SK-N-SH (cell line): ENCODE measurements around the gene SGTA. TPM values are rescaled to one million over a fixed set of nuclear protein-coding genes. Genes with fewer than 3 reads are reported as not detected.

Experiments used
- CTCF ChIA-PET: fragments of 300-600, 350-600 bp; formaldehyde crosslinking; extraction: SDS; loops from one replicate; lab custom pipeline; 2021; lab: Yijun Ruan, JAX
- POLR2A ChIA-PET: fragments of 350-600 bp; sonication (Branson Sonifier 250); formaldehyde crosslinking; extraction: SDS; loops from one replicate; lab custom pipeline; 2020; ENCODE audit warnings: antibody characterized with exemption, inconsistent platforms; lab: Yijun Ruan, JAX
- DNase-seq: peaks from one replicate; pipeline ENCODE4 v3.0.0; 2012
- H2AFZ ChIP-seq: fragments of 200-600 bp; sonication (generic); 2 replicates; pipeline ENCODE4 v1.8.1; 2016; ENCODE audit warnings: antibody characterized with exemption, mild to moderate bottlenecking, low read depth
- H3F3A ChIP-seq: fragments of 200-600 bp; sonication (generic); replicated peaks from 2 replicates; pipeline ENCODE3; 2016; ENCODE audit warnings: antibody characterized with exemption, mild to moderate bottlenecking; ENCODE audit not compliant: insufficient read depth
- H3K27ac ChIP-seq, 2 experiments: fragments of 200-500 bp in 1 of 2; fragments of 200-600 bp in 1 of 2; sonication (Bioruptor generic) in 1 of 2; sonication (generic), shearing (Covaris generic) in 1 of 2; 2 replicates each; pipeline versions ENCODE4 v1.5.1 to v1.6.1; 2014 to 2016; ENCODE audit warnings: low read depth in 2 of 2, inconsistent platforms in 1 of 2, low read length in 1 of 2, mild to moderate bottlenecking in 1 of 2, mixed read lengths in 1 of 2
- H3K27me3 ChIP-seq: fragments of 200-600 bp; sonication (generic), shearing (Covaris generic); 2 replicates; pipeline ENCODE4 v1.6.1; 2016; ENCODE audit warnings: mixed run types; ENCODE audit not compliant: insufficient read depth
- H3K36me3 ChIP-seq, 2 experiments: fragments of 200-500 bp in 1 of 2; fragments of 200-600 bp in 1 of 2; sonication (Bioruptor generic) in 1 of 2; sonication (generic) in 1 of 2; replicated peaks in 1 of 2; 2 replicates each; pipeline versions ENCODE3 to v1.5.1; 2014 to 2016; ENCODE audit warnings: low read length in 1 of 2, mild to moderate bottlenecking in 1 of 2; ENCODE audit not compliant: insufficient read depth in 2 of 2, control insufficient read depth in 1 of 2
- H3K4me1 ChIP-seq, 2 experiments: fragments of 200-500 bp in 1 of 2; fragments of 200-600 bp in 1 of 2; sonication (Bioruptor generic) in 1 of 2; sonication (generic), shearing (Covaris generic) in 1 of 2; 2 replicates each; pipeline versions ENCODE4 v1.5.1 to v1.6.1; 2014 to 2016; ENCODE audit warnings: low read depth in 1 of 2, low read length in 1 of 2, mixed run types in 1 of 2; ENCODE audit not compliant: insufficient read depth in 2 of 2, control insufficient read depth in 1 of 2
- H3K4me2 ChIP-seq: fragments of 200-600 bp; sonication (generic), shearing (Covaris generic); 2 replicates; pipeline ENCODE4 v1.6.1; 2017; ENCODE audit warnings: mixed run types
- H3K4me3 ChIP-seq, 2 experiments: fragments of 200-500 bp in 1 of 2; fragments of 200-600 bp in 1 of 2; sonication (Bioruptor generic) in 1 of 2; sonication (generic), shearing (Covaris generic) in 1 of 2; 2 replicates each; pipeline versions ENCODE4 v1.5.1 to v1.8.1; 2014 to 2016; ENCODE audit warnings: low read depth in 2 of 2, inconsistent platforms in 1 of 2, low read length in 1 of 2, mild to moderate bottlenecking in 1 of 2, mixed read lengths in 1 of 2, moderate library complexity in 1 of 2
- H3K79me2 ChIP-seq: fragments of 200-600 bp; sonication (generic); 2 replicates; pipeline ENCODE4 v1.8.1; 2017; ENCODE audit warnings: mild to moderate bottlenecking; ENCODE audit not compliant: insufficient read depth
- H3K9ac ChIP-seq: fragments of 200-600 bp; sonication (generic); 2 replicates; pipeline ENCODE4 v1.6.1; 2017; ENCODE audit warnings: mixed run types
- H3K9me2 ChIP-seq: fragments of 200-600 bp; sonication (generic); 2 replicates; pipeline ENCODE4 v1.6.1; 2017; ENCODE audit warnings: mixed run types
- H3K9me3 ChIP-seq: fragments of 200-600 bp; sonication (generic); 2 replicates; pipeline ENCODE4 v1.6.1; 2017; ENCODE audit warnings: mixed run types, mild to moderate bottlenecking, moderate library complexity
- H4K20me1 ChIP-seq: fragments of 200-600 bp; sonication (generic); 2 replicates; pipeline ENCODE4 v1.6.1; 2017; ENCODE audit warnings: mild to moderate bottlenecking, mixed run types; ENCODE audit not compliant: insufficient read depth
- CHD2 ChIP-seq: fragments of 150-350 bp; IDR thresholded peaks from 2 replicates; pipeline ENCODE4 v1.6.1; 2018; ENCODE audit warnings: low read length; ENCODE audit not compliant: partially characterized antibody
- ELF1 ChIP-seq: IDR thresholded peaks from 2 replicates; pipeline ENCODE4 v1.4.0; 2012
- EP300 ChIP-seq, 2 experiments: IDR thresholded peaks; 2 replicates each; pipeline versions ENCODE4 v1.4.0 to v1.6.1; 2012; ENCODE audit warnings: borderline replicate concordance in 1 of 2, low read depth in 1 of 2, low read length in 1 of 2
- FOSL2 ChIP-seq: IDR thresholded peaks from 2 replicates; pipeline ENCODE4 v1.4.0; 2012; ENCODE audit warnings: low read depth, mild to moderate bottlenecking, moderate library complexity, borderline replicate concordance
- GABPA ChIP-seq: IDR thresholded peaks from 2 replicates; pipeline ENCODE4 v1.4.0; 2012; ENCODE audit warnings: low read depth, mild to moderate bottlenecking
- GATA2 ChIP-seq: sonication (generic); formaldehyde crosslinking; IDR thresholded peaks from 2 replicates; pipeline ENCODE4 v1.5.0; 2020; ENCODE audit warnings: mild to moderate bottlenecking, missing genetic modification reagents
- MXI1 ChIP-seq: IDR thresholded peaks from 2 replicates; pipeline ENCODE4 v1.6.1; 2012; ENCODE audit warnings: mild to moderate bottlenecking, low read depth, low read length, improper control_type of control experiment
- NFIC ChIP-seq: IDR thresholded peaks from 2 replicates; pipeline ENCODE4 v1.4.0; 2012; ENCODE audit warnings: borderline replicate concordance
- POLR2AphosphoS5 ChIP-seq: IDR thresholded peaks from 2 replicates; pipeline ENCODE4 v1.6.1; 2012; ENCODE audit warnings: low read depth, low read length
- RAD21 ChIP-seq: IDR thresholded peaks from 2 replicates; pipeline ENCODE4 v1.6.1; 2012; ENCODE audit warnings: mild to moderate bottlenecking, low read length
- TAF1 ChIP-seq: IDR thresholded peaks from 2 replicates; pipeline ENCODE4 v1.6.1; 2012; ENCODE audit warnings: low read depth, mild to moderate bottlenecking, low read length, moderate library complexity, borderline replicate concordance
- YY1 ChIP-seq: IDR thresholded peaks from 2 replicates; pipeline ENCODE4 v1.4.0; 2012; ENCODE audit warnings: low read depth, mild to moderate bottlenecking
- WGBS: methylation state at CpG from one replicate; pipeline ENCODE4 v1.1.6; 2017; ENCODE audit warnings: low lambda C conversion rate; 5-methylcytosine and 5-hydroxymethylcytosine counted together
- polyA plus RNA-seq, 3 experiments: library from polyadenylated mRNA; depleted of rRNA; stranded (reverse); fragments of >200 nt; gene quantifications; 2 replicates each; pipeline ENCODE4 v1.2.3, GENCODE V29; 2012
- TF ChIP-seq, protein P1 (sequence below): fragments of 200-600 bp; sonication (generic); IDR thresholded peaks from 2 replicates; pipeline ENCODE4 v1.6.1; 2017; ENCODE audit warnings: antibody characterized with exemption, mild to moderate bottlenecking, moderate library complexity
- TF ChIP-seq, protein P2 (sequence below): IDR thresholded peaks from 2 replicates; pipeline ENCODE4 v1.6.1; 2012; ENCODE audit warnings: mild to moderate bottlenecking, low read depth, low read length, moderate library complexity
- TF ChIP-seq, protein P3 (sequence below): IDR thresholded peaks from 2 replicates; pipeline ENCODE4 v1.4.0; 2012; ENCODE audit warnings: low read depth, borderline replicate concordance
- TF ChIP-seq, protein P4 (sequence below): IDR thresholded peaks from 2 replicates; pipeline ENCODE4; 2012
- TF ChIP-seq, protein P5 (sequence below): fragments of 150-350 bp; IDR thresholded peaks from 2 replicates; pipeline ENCODE4 v1.6.1; 2016; ENCODE audit warnings: mild to moderate bottlenecking, low read depth, low read length

SGTA gene
- polyA plus RNA-seq, 1 of the 3 experiments (the other 2 are of a cell fraction), result 78.4 TPM

DNA sequence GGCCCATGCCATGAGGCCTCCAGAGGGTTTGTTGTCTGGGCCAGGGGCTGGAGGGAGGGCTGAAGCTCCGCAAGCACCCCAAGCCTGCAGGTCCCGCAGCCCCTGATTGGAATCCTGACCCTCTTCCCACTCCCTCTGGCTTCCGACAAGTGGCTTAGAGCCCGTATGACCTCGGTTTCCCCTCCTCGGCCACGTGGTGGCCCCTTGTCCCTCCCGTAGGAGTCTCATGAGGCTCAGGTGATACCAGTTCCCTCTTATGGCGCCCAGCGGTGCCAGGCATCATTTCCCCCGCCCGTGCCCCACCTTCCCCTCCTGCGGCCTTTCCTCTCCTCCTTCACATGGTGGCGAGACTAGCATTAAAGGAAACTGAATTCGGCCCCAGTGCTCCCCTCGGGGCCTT, 8.4 kb upstream of the SGTA start:
- CTCF ChIA-PET, result no interaction called here
- H3K36me3 ChIP-seq, result peaks cover 11 to 27% of the 10 kb centered on the region in 2 experiments
- H3K4me2 ChIP-seq, result no peak overlapping the region
- H3K9me2 ChIP-seq, result no peaks in the 10 kb centered on the region
- no peaks in the 10 kb centered on the region; the same call in 1 of the 2 replicates for H4K20me1 ChIP-seq
- H3K27ac ChIP-seq, result no peak overlapping the region
- no peak overlapping the region for H3K9ac ChIP-seq
- no peaks in the 10 kb centered on the region for H3K9me3 ChIP-seq
- TF ChIP-seq YY1 (no peak), TAF1 (no peak)
- TF ChIP-seq, protein P1, sequence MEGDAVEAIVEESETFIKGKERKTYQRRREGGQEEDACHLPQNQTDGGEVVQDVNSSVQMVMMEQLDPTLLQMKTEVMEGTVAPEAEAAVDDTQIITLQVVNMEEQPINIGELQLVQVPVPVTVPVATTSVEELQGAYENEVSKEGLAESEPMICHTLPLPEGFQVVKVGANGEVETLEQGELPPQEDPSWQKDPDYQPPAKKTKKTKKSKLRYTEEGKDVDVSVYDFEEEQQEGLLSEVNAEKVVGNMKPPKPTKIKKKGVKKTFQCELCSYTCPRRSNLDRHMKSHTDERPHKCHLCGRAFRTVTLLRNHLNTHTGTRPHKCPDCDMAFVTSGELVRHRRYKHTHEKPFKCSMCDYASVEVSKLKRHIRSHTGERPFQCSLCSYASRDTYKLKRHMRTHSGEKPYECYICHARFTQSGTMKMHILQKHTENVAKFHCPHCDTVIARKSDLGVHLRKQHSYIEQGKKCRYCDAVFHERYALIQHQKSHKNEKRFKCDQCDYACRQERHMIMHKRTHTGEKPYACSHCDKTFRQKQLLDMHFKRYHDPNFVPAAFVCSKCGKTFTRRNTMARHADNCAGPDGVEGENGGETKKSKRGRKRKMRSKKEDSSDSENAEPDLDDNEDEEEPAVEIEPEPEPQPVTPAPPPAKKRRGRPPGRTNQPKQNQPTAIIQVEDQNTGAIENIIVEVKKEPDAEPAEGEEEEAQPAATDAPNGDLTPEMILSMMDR, result no peak
- TF ChIP-seq, all 33 proteins: peak for 0
- Histone ChIP-seq H2AFZ (no peak overlapping the region), H3K27me3 (no peaks in the 10 kb centered on the region), H3K4me1 (peaks cover 0 to under 1% of the 10 kb centered on the region in 2 experiments; a peak in 1 of 4 replicates), H3K79me2 (peaks cover 38% of the 10 kb centered on the region), H3K4me3 (no peak overlapping the region), H3F3A (no peaks in the 10 kb centered on the region)
- no peak for DNase-seq
- POLR2A ChIA-PET, result no interaction called here
- 97% methylated on average over 11 of the region's 16 CpGs for WGBS

DNA sequence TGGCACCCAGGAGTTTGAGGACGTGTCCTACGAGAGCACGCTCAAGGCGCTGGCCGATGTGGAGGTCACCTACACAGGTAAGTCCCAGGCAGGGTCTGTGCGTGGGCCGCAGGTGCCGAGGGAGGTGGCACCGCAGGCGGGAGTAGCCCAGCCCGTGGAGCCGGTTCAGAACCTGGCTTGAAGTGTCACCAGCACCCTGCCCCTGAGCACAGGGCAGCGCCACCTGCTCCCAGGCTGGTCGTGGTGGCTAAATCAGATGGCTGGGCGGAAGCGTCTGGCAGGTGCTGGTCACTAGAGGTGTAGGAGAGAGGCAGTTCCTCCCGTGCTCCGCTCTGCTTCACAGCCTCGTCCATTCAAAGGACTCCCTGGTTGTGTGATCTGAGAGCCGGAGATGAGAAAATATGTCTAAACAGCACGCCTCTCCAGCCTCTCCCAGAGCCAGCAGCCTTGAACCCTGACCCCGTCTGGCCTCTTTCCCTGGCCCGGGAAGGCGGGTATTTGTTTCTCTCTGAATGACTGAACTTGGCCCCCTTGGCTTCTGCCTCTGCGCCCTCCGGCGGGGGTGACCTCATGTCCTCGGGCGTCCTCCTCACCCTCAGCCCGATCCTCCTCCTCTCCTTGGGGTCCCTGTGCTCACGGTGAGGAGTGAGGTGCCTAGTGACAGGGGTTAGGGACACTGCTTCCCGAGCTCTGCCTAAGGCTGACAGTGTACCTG, 7.6 kb upstream of the SGTA start:
- Histone ChIP-seq H3K79me2 (peaks cover 45% of the 10 kb centered on the region), H3K36me3 (peaks cover 11 to 21% of the 10 kb centered on the region in 2 experiments), H3K4me1 (peaks cover 0 to 6% of the 10 kb centered on the region in 2 experiments; a peak in 1 of 4 replicates), H3K9ac (no peak overlapping the region), H3K4me3 (no peak overlapping the region), H3K4me2 (no peak overlapping the region), H3K9me2 (no peaks in the 10 kb centered on the region), H3K27ac (no peak overlapping the region), H3K9me3 (no peaks in the 10 kb centered on the region), H3F3A (no peaks in the 10 kb centered on the region), H3K27me3 (no peaks in the 10 kb centered on the region), H4K20me1 (no peaks in the 10 kb centered on the region; the same call in 1 of the 2 replicates), H2AFZ (no peak overlapping the region)
- POLR2A ChIA-PET, result no interaction called here
- DNase-seq, result no peak
- WGBS, result 92% methylated on average over 22 of the region's 32 CpGs
- CTCF ChIA-PET, result no interaction called here
- TF ChIP-seq, protein P2, sequence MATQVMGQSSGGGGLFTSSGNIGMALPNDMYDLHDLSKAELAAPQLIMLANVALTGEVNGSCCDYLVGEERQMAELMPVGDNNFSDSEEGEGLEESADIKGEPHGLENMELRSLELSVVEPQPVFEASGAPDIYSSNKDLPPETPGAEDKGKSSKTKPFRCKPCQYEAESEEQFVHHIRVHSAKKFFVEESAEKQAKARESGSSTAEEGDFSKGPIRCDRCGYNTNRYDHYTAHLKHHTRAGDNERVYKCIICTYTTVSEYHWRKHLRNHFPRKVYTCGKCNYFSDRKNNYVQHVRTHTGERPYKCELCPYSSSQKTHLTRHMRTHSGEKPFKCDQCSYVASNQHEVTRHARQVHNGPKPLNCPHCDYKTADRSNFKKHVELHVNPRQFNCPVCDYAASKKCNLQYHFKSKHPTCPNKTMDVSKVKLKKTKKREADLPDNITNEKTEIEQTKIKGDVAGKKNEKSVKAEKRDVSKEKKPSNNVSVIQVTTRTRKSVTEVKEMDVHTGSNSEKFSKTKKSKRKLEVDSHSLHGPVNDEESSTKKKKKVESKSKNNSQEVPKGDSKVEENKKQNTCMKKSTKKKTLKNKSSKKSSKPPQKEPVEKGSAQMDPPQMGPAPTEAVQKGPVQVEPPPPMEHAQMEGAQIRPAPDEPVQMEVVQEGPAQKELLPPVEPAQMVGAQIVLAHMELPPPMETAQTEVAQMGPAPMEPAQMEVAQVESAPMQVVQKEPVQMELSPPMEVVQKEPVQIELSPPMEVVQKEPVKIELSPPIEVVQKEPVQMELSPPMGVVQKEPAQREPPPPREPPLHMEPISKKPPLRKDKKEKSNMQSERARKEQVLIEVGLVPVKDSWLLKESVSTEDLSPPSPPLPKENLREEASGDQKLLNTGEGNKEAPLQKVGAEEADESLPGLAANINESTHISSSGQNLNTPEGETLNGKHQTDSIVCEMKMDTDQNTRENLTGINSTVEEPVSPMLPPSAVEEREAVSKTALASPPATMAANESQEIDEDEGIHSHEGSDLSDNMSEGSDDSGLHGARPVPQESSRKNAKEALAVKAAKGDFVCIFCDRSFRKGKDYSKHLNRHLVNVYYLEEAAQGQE, result no peak
- no peak for TF ChIP-seq EP300 (IDR thresholded peaks at IDR 0.05; ENCODE audit: borderline replicate concordance in 1 of 2, low read depth in 1 of 2, low read length in 1 of 2)
- TF ChIP-seq ELF1, result no peak
- no peak for TF ChIP-seq RAD21
- no peak for TF ChIP-seq POLR2AphosphoS5
- TF ChIP-seq, protein P3, sequence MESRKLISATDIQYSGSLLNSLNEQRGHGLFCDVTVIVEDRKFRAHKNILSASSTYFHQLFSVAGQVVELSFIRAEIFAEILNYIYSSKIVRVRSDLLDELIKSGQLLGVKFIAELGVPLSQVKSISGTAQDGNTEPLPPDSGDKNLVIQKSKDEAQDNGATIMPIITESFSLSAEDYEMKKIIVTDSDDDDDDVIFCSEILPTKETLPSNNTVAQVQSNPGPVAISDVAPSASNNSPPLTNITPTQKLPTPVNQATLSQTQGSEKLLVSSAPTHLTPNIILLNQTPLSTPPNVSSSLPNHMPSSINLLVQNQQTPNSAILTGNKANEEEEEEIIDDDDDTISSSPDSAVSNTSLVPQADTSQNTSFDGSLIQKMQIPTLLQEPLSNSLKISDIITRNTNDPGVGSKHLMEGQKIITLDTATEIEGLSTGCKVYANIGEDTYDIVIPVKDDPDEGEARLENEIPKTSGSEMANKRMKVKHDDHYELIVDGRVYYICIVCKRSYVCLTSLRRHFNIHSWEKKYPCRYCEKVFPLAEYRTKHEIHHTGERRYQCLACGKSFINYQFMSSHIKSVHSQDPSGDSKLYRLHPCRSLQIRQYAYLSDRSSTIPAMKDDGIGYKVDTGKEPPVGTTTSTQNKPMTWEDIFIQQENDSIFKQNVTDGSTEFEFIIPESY, result no peak
- TF ChIP-seq, protein P4, sequence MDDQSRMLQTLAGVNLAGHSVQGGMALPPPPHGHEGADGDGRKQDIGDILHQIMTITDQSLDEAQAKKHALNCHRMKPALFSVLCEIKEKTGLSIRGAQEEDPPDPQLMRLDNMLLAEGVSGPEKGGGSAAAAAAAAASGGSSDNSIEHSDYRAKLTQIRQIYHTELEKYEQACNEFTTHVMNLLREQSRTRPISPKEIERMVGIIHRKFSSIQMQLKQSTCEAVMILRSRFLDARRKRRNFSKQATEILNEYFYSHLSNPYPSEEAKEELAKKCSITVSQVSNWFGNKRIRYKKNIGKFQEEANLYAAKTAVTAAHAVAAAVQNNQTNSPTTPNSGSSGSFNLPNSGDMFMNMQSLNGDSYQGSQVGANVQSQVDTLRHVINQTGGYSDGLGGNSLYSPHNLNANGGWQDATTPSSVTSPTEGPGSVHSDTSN, result no peak
- no peak for TF ChIP-seq FOSL2
- no peak for TF ChIP-seq GATA2 (CRISPR knock-in tag)
- TF ChIP-seq MXI1, result no peak
- TF ChIP-seq, protein P5, sequence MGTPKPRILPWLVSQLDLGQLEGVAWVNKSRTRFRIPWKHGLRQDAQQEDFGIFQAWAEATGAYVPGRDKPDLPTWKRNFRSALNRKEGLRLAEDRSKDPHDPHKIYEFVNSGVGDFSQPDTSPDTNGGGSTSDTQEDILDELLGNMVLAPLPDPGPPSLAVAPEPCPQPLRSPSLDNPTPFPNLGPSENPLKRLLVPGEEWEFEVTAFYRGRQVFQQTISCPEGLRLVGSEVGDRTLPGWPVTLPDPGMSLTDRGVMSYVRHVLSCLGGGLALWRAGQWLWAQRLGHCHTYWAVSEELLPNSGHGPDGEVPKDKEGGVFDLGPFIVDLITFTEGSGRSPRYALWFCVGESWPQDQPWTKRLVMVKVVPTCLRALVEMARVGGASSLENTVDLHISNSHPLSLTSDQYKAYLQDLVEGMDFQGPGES, result no peak
- no peak for TF ChIP-seq NFIC
- no peak for TF ChIP-seq GABPA
- no peak for TF ChIP-seq CHD2
